Glutamatergic neuron (in vitro differentiated cells): Measurements from ENCODE around the gene FUT6. TPM values are rescaled to one million over a fixed set of nuclear protein-coding genes. Genes with fewer than 3 reads are reported as not detected.
A peak's percentile ranks its signal among the peaks of the same experiment; 100 is the strongest.

ENCODE experiments used
- DNase-seq: peaks from one replicate; pipeline ENCODE4 v3.0.0; 2022
- H3K27ac Mint-ChIP-seq: one replicate; pipeline ENCODE4 v1.8.0; 2020; ENCODE audit warnings: mild to moderate bottlenecking, mixed read lengths, inconsistent platforms; ENCODE audit not compliant: unreplicated experiment
- H3K27me3 Mint-ChIP-seq: one replicate; pipeline ENCODE4 v1.8.0; 2020; ENCODE audit warnings: mild to moderate bottlenecking, moderate library complexity, mixed read lengths, inconsistent platforms; ENCODE audit not compliant: unreplicated experiment
- H3K36me3 Mint-ChIP-seq: one replicate; pipeline ENCODE4 v1.8.0; 2020; ENCODE audit warnings: mild to moderate bottlenecking, mixed read lengths, inconsistent platforms; ENCODE audit not compliant: unreplicated experiment
- H3K4me1 Mint-ChIP-seq: one replicate; pipeline ENCODE4 v1.8.0; 2020; ENCODE audit warnings: mild to moderate bottlenecking, low read depth, mixed read lengths, inconsistent platforms; ENCODE audit not compliant: unreplicated experiment
- H3K4me3 Mint-ChIP-seq: one replicate; pipeline ENCODE4 v1.8.0; 2020; ENCODE audit warnings: mild to moderate bottlenecking, mixed read lengths, inconsistent platforms; ENCODE audit not compliant: unreplicated experiment
- H3K9me3 Mint-ChIP-seq: one replicate; pipeline ENCODE4 v1.8.0; 2020; ENCODE audit warnings: mild to moderate bottlenecking, moderate library complexity, mixed read lengths, inconsistent platforms; ENCODE audit not compliant: unreplicated experiment
- CTCF ChIP-seq: fragments of 200-600 bp; sonication (generic); IDR thresholded peaks from one replicate; pipeline ENCODE4 v1.5.0; 2021; ENCODE audit not compliant: partially characterized antibody, unreplicated experiment
- total RNA-seq: library from RNA; stranded (reverse); fragmentation: NEBNext Ultra II Directional; extraction: Animal tissue kit (Norgen Biotek cat#: 25700); gene quantifications from one replicate; pipeline ENCODE4 v1.2.1, GENCODE V29; 2021; ENCODE audit not compliant: unreplicated experiment

FUT6 gene
- total RNA-seq, 1 donor from 2014 or later = not detected

GRCh38 chr19:5806133-5806489 is 33.4 kb downstream of the FUT6 start:
- no peak overlapping the region for H3K27ac Mint-ChIP-seq
- peaks cover 5% of the 10 kb centered on the region for H3K9me3 Mint-ChIP-seq
- H3K4me3 Mint-ChIP-seq = no peak overlapping the region
- peaks cover 7% of the 10 kb centered on the region for H3K4me1 Mint-ChIP-seq
- no peaks in the 10 kb centered on the region for H3K36me3 Mint-ChIP-seq
- TF ChIP-seq CTCF = peak; percentile 33
- peaks cover 18% of the 10 kb centered on the region for H3K27me3 Mint-ChIP-seq
- DNase-seq = no peak

GRCh38 chr19:5805462-5806132 is 33.9 kb downstream of the FUT6 start:
- DNase-seq = peak; percentile 93
- Mint-ChIP-seq H3K27ac (no peak overlapping the region), H3K4me3 (no peak overlapping the region), H3K27me3 (peaks cover 19% of the 10 kb centered on the region), H3K36me3 (no peaks in the 10 kb centered on the region), H3K9me3 (peaks cover 5% of the 10 kb centered on the region), H3K4me1 (peaks cover 7% of the 10 kb centered on the region)
- peak; percentile 85 for TF ChIP-seq CTCF

GRCh38 chr19:5804516-5805461 is 34.7 kb downstream of the FUT6 start, which contains the start of gene NRTN:
Gene NRTN (plus strand): TSS chr19:5805067. CDS start chr19:5824166, 19,099 bp downstream.
- DNase-seq = peak; percentile 48
- TF ChIP-seq CTCF = no peak
- H3K9me3 Mint-ChIP-seq = peaks cover 5% of the 10 kb centered on the region
- H3K27me3 Mint-ChIP-seq = peaks cover 20% of the 10 kb centered on the region
- no peaks in the 10 kb centered on the region for H3K36me3 Mint-ChIP-seq
- H3K4me1 Mint-ChIP-seq = peaks cover 7% of the 10 kb centered on the region
- H3K4me3 Mint-ChIP-seq = peak within 1 kb of the TSS; percentile 42
- H3K27ac Mint-ChIP-seq = no peak within 1 kb of the TSS

- TF ChIP-seq CTCF = peak; percentile 90
- DNase-seq = peak; percentile 98
- Mint-ChIP-seq H3K4me1 (peaks cover 7% of the 10 kb centered on the region), H3K4me3 (peak overlapping the region; percentile 42), H3K9me3 (peaks cover 2% of the 10 kb centered on the region), H3K27ac (no peak overlapping the region), H3K27me3 (peaks cover 20% of the 10 kb centered on the region), H3K36me3 (no peaks in the 10 kb centered on the region)
These were observed 35.6 kb downstream of the FUT6 start for GRCh38 chr19:5803752-5804515.
